Activated T-cell treated with anti-CD3 and anti-CD28 coated beads, Interleukin-2, amount 50 U/mL, for 72 hours (primary cell): Measurements from ENCODE around the gene SKI. TPM values are rescaled to one million over a fixed set of nuclear protein-coding genes. Genes with fewer than 3 reads are reported as not detected.

Experiments used
- ATAC-seq, 2 donors: fragments of 150-1000 bp; cut with Tn5 transposase; replicated peaks in 1 of 2; 2 replicates each; pipeline ENCODE4 v1.10.0; 2021; ENCODE audit warnings: moderate library complexity in 2 of 2, mild to moderate bottlenecking in 1 of 2
- DNase-seq, 2 donors: peaks; one replicate each; pipeline ENCODE4 v3.0.0; 2021 to 2022; ENCODE audit warnings: mixed read lengths in 1 of 2
- H3K27ac Mint-ChIP-seq: one replicate; pipeline ENCODE4 v1.8.0; 2022; ENCODE audit warnings: mild to moderate bottlenecking, moderate library complexity, mixed read lengths
- H3K27me3 Mint-ChIP-seq: one replicate; pipeline ENCODE4 v1.8.0; 2022; ENCODE audit warnings: low read depth, mixed read lengths
- H3K36me3 Mint-ChIP-seq, 2 donors: one replicate each; pipeline ENCODE4 v1.8.0; 2022; ENCODE audit warnings: mixed read lengths in 2 of 2, mild to moderate bottlenecking in 1 of 2; ENCODE audit not compliant: insufficient read depth in 2 of 2
- H3K4me1 Mint-ChIP-seq: one replicate; pipeline ENCODE4 v1.8.0; 2022; ENCODE audit warnings: low read depth, mixed read lengths
- H3K4me3 Mint-ChIP-seq, 2 donors: one replicate each; pipeline ENCODE4 v1.8.0; 2022; ENCODE audit warnings: mild to moderate bottlenecking in 2 of 2, mixed read lengths in 2 of 2, moderate library complexity in 2 of 2
- H3K9me3 Mint-ChIP-seq, 2 donors: one replicate each; pipeline ENCODE4 v1.8.0; 2022; ENCODE audit warnings: mixed read lengths in 2 of 2
- total RNA-seq, 2 donors: library from RNA; stranded (reverse); gene quantifications; one replicate each; pipeline ENCODE4 v1.2.3, GENCODE V29; 2022

Gene SKI
- total RNA-seq, 2 donors from 2014 or later: 28.5 to 32.3 TPM

GRCh38 chr1:2351723-2352122 is 123.6 kb downstream of the SKI start:
- H3K27me3 Mint-ChIP-seq: no peaks in the 10 kb centered on the region
- H3K4me3 Mint-ChIP-seq: no peak overlapping the region
- no peaks in the 10 kb centered on the region for H3K4me1 Mint-ChIP-seq
- DNase-seq: no peak
- no peaks in the 10 kb centered on the region for H3K9me3 Mint-ChIP-seq
- H3K36me3 Mint-ChIP-seq: no peaks in the 10 kb centered on the region
- ATAC-seq: no peak
- no peak overlapping the region for H3K27ac Mint-ChIP-seq

GRCh38 chr1:2352341-2352896 is 124.3 kb downstream of the SKI start:
- H3K27ac Mint-ChIP-seq: no peak overlapping the region
- ATAC-seq: no peak

GRCh38 chr1:2352897-2353550 is 124.9 kb downstream of the SKI start:
- DNase-seq (no peak), ATAC-seq (no peak)
- H3K36me3 Mint-ChIP-seq: no peaks in the 10 kb centered on the region
- H3K9me3 Mint-ChIP-seq: no peaks in the 10 kb centered on the region
- H3K27me3 Mint-ChIP-seq: no peaks in the 10 kb centered on the region
- no peak overlapping the region for H3K27ac Mint-ChIP-seq
- no peak overlapping the region for H3K4me3 Mint-ChIP-seq
- H3K4me1 Mint-ChIP-seq: no peaks in the 10 kb centered on the region

More at GRCh38 chr1:2352341-2352896, 124.3 kb downstream of the SKI start:
- no peaks in the 10 kb centered on the region for H3K27me3 Mint-ChIP-seq
- H3K4me3 Mint-ChIP-seq: no peak overlapping the region
- no peaks in the 10 kb centered on the region for H3K36me3 Mint-ChIP-seq
- DNase-seq: no peak
- no peaks in the 10 kb centered on the region for H3K4me1 Mint-ChIP-seq
- H3K9me3 Mint-ChIP-seq: no peaks in the 10 kb centered on the region

- Mint-ChIP-seq H3K27ac (no peak overlapping the region), H3K4me3 (no peak overlapping the region), H3K9me3 (no peaks in the 10 kb centered on the region), H3K4me1 (no peaks in the 10 kb centered on the region), H3K36me3 (no peaks in the 10 kb centered on the region), H3K27me3 (no peaks in the 10 kb centered on the region)
- no peak for DNase-seq
- no peak for ATAC-seq
Observed at GRCh38 chr1:2353551-2354438, 125.7 kb downstream of the SKI start.

- no peak for ATAC-seq
- Mint-ChIP-seq H3K4me3 (no peak overlapping the region), H3K36me3 (no peaks in the 10 kb centered on the region), H3K27me3 (no peaks in the 10 kb centered on the region), H3K4me1 (no peaks in the 10 kb centered on the region), H3K9me3 (no peaks in the 10 kb centered on the region), H3K27ac (no peak overlapping the region)
- DNase-seq: no peak
Observed at GRCh38 chr1:2354511-2355372, 126.6 kb downstream of the SKI start.

GRCh38 chr1:2355373-2356261 is 127.5 kb downstream of the SKI start:
- no peaks in the 10 kb centered on the region for H3K4me1 Mint-ChIP-seq
- H3K27me3 Mint-ChIP-seq: no peaks in the 10 kb centered on the region
- ATAC-seq: no peak
- H3K4me3 Mint-ChIP-seq: no peak overlapping the region
- DNase-seq: no peak
- H3K27ac Mint-ChIP-seq: no peak overlapping the region
- no peaks in the 10 kb centered on the region for H3K9me3 Mint-ChIP-seq
- H3K36me3 Mint-ChIP-seq: no peaks in the 10 kb centered on the region

GRCh38 chr1:2356401-2356800 is 128.3 kb downstream of the SKI start:
- no peaks in the 10 kb centered on the region for H3K36me3 Mint-ChIP-seq
- no peaks in the 10 kb centered on the region for H3K4me1 Mint-ChIP-seq
- no peaks in the 10 kb centered on the region for H3K9me3 Mint-ChIP-seq
- ATAC-seq: no peak
- no peak overlapping the region for H3K4me3 Mint-ChIP-seq
- no peak overlapping the region for H3K27ac Mint-ChIP-seq
- no peaks in the 10 kb centered on the region for H3K27me3 Mint-ChIP-seq
- no peak for DNase-seq

GRCh38 chr1:2356911-2357845 is 129.1 kb downstream of the SKI start:
- peaks cover 0 to under 1% of the 10 kb centered on the region in 2 donors for H3K36me3 Mint-ChIP-seq
- H3K9me3 Mint-ChIP-seq: peaks cover 0 to under 1% of the 10 kb centered on the region in 2 donors
- H3K27ac Mint-ChIP-seq: no peak overlapping the region
- ATAC-seq (no peak), DNase-seq (no peak)
- no peaks in the 10 kb centered on the region for H3K4me1 Mint-ChIP-seq
- H3K27me3 Mint-ChIP-seq: no peaks in the 10 kb centered on the region
- H3K4me3 Mint-ChIP-seq: no peak overlapping the region

GRCh38 chr1:2358072-2358471 is 130.0 kb downstream of the SKI start:
- DNase-seq (no peak), ATAC-seq (no peak)
- no peak overlapping the region for H3K4me3 Mint-ChIP-seq
- no peak overlapping the region for H3K27ac Mint-ChIP-seq
- H3K9me3 Mint-ChIP-seq: peaks cover 0 to 4% of the 10 kb centered on the region in 2 donors
- peaks cover under 1 to 2% of the 10 kb centered on the region in 2 donors for H3K36me3 Mint-ChIP-seq
- no peaks in the 10 kb centered on the region for H3K4me1 Mint-ChIP-seq
- no peaks in the 10 kb centered on the region for H3K27me3 Mint-ChIP-seq

- no peak overlapping the region for H3K27ac Mint-ChIP-seq
- H3K36me3 Mint-ChIP-seq: peaks cover 2 to 5% of the 10 kb centered on the region in 2 donors
- no peak for ATAC-seq
Observed at GRCh38 chr1:2358651-2359640, 130.8 kb downstream of the SKI start.

More at GRCh38 chr1:2358651-2359640, 130.8 kb downstream of the SKI start:
- Mint-ChIP-seq H3K4me1 (no peaks in the 10 kb centered on the region), H3K9me3 (peaks cover 2 to 6% of the 10 kb centered on the region in 2 donors), H3K4me3 (no peak overlapping the region), H3K27me3 (no peaks in the 10 kb centered on the region)
- DNase-seq: no peak
